WTC11 (cell line): Measurements from ENCODE around the gene FILIP1L. TPM values are rescaled to one million over a fixed set of nuclear protein-coding genes. Genes with fewer than 3 reads are reported as not detected.

ENCODE experiments used
- ATAC-seq: fragments of 200-7000 bp; cut with Tn5 transposase; 2 replicates; pipeline ENCODE4 v1.10.0; 2021; ENCODE audit warnings: mild to moderate bottlenecking, moderate library complexity
- CTCF ChIA-PET: fragments of 300-600 bp; sonication (Branson Sonifier 250); formaldehyde crosslinking; loops from one replicate; lab custom pipeline; 2021; ENCODE audit warnings: antibody characterized with exemption; lab: Charles Lee
- POLR2A ChIA-PET: fragments of 350-600 bp; sonication (Branson Sonifier 250); formaldehyde crosslinking; loops from one replicate; lab custom pipeline; 2021; ENCODE audit warnings: antibody characterized with exemption; lab: Charles Lee
- DNase-seq: peaks from one replicate; pipeline ENCODE4 v3.0.0; 2021; ENCODE audit warnings: low spot score
- H3K27ac Mint-ChIP-seq: 2 replicates; pipeline ENCODE4 v1.8.0; 2021; ENCODE audit warnings: mixed read lengths
- H3K27me3 Mint-ChIP-seq: 2 replicates; pipeline ENCODE4 v1.8.0; 2021; ENCODE audit warnings: low read depth, mild to moderate bottlenecking, moderate library complexity, mixed read lengths
- H3K36me3 Mint-ChIP-seq: 2 replicates; pipeline ENCODE4 v1.8.0; 2021; ENCODE audit warnings: mixed read lengths
- H3K4me1 Mint-ChIP-seq: 2 replicates; pipeline ENCODE4 v1.8.0; 2022; ENCODE audit warnings: mixed read lengths
- H3K4me3 Mint-ChIP-seq: 2 replicates; pipeline ENCODE4 v1.8.0; 2021; ENCODE audit warnings: mild to moderate bottlenecking, moderate library complexity, mixed read lengths
- H3K9me3 Mint-ChIP-seq: 2 replicates; pipeline ENCODE4 v1.8.0; 2021; ENCODE audit warnings: mixed read lengths
- ATF1 ChIP-seq: sonication (generic); formaldehyde crosslinking; IDR thresholded peaks from 2 replicates; pipeline ENCODE4 v1.8.1; 2023; ENCODE audit warnings: mild to moderate bottlenecking, moderate library complexity, missing genetic modification reagents
- ELF4 ChIP-seq: sonication (generic); formaldehyde crosslinking; IDR thresholded peaks from 2 replicates; pipeline ENCODE4 v1.8.1; 2022; ENCODE audit warnings: low read depth, mild to moderate bottlenecking, moderate library complexity, missing genetic modification reagents
- EMX1 ChIP-seq: fragments of 250-450 bp; sonication (Bioruptor Pico); IDR thresholded peaks from 2 replicates; pipeline ENCODE4 v1.8.0; 2021; ENCODE audit warnings: mild to moderate bottlenecking
- FOXK1 ChIP-seq: sonication (generic); formaldehyde crosslinking; IDR thresholded peaks from 2 replicates; pipeline ENCODE4 v1.8.0; 2022; ENCODE audit warnings: mild to moderate bottlenecking, moderate library complexity, missing genetic modification reagents
- MXD4 ChIP-seq: fragments of 250-450 bp; sonication (Bioruptor Pico); IDR thresholded peaks from 2 replicates; pipeline ENCODE4 v1.8.0; 2021; ENCODE audit warnings: mild to moderate bottlenecking, moderate library complexity, borderline replicate concordance
- NR3C1 ChIP-seq: sonication (generic); formaldehyde crosslinking; conservative IDR thresholded peaks from 2 replicates; pipeline ENCODE4 v1.8.1; 2023; ENCODE audit warnings: low read depth, mild to moderate bottlenecking, missing genetic modification reagents
- TEAD4 ChIP-seq: sonication (generic); formaldehyde crosslinking; IDR thresholded peaks from 2 replicates; pipeline ENCODE4 v1.8.0; 2022; ENCODE audit warnings: mild to moderate bottlenecking, missing genetic modification reagents
- ZBTB21 ChIP-seq: sonication (generic); formaldehyde crosslinking; IDR thresholded peaks from 2 replicates; pipeline ENCODE4 v1.8.1; 2023; ENCODE audit warnings: mild to moderate bottlenecking, missing genetic modification reagents, borderline replicate concordance
- ZNF232 ChIP-seq: sonication (generic); formaldehyde crosslinking; IDR thresholded peaks from 2 replicates; pipeline ENCODE4 v1.8.0; 2022; ENCODE audit warnings: mild to moderate bottlenecking, missing genetic modification reagents
- ZNF423 ChIP-seq: fragments of 250-450 bp; sonication (Bioruptor Pico); IDR thresholded peaks from 2 replicates; pipeline ENCODE4 v2.1.2; 2022; ENCODE audit warnings: mild to moderate bottlenecking, moderate library complexity
- total RNA-seq: library from RNA; stranded (reverse); gene quantifications from 3 replicates; pipeline ENCODE4 v1.2.3, GENCODE V29; 2021
- TF ChIP-seq, protein P1 (sequence below): sonication (generic); formaldehyde crosslinking; conservative IDR thresholded peaks from 2 replicates; pipeline ENCODE4 v1.8.1; 2023; ENCODE audit warnings: mild to moderate bottlenecking, low read depth, missing genetic modification reagents, moderate library complexity
- TF ChIP-seq, protein P2 (sequence below): sonication (generic); formaldehyde crosslinking; IDR thresholded peaks from 2 replicates; pipeline ENCODE4 v1.8.1; 2023; ENCODE audit warnings: mild to moderate bottlenecking, missing genetic modification reagents, borderline replicate concordance
- TF ChIP-seq, protein P3 (sequence below): sonication (generic); formaldehyde crosslinking; IDR thresholded peaks from 2 replicates; pipeline ENCODE4 v1.8.0; 2022; ENCODE audit warnings: missing genetic modification reagents

Gene FILIP1L
- total RNA-seq, 1 experiment from 2014 or later, result 0.17 TPM

DNA sequence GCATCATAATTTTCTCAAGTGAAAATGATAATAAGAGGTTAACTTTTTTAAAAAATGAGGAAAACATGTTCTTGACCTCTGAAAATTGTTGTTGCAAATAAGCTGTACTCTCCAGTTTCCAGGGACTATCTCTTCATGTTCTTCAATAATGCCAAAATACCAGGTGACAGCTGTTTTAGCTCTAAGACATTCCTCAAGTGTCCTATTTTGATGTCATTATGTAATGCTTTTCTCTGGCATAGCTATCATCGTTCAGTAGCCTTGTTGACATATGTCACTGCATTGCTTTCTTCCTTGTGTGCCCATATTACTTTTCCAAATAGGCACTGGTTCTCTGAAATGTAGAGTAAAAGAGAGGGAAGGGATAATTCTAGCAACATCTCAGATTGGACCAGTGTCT lies 5.7 kb upstream of the FILIP1L start:
- no peak for DNase-seq
- no peak overlapping the region for H3K27ac Mint-ChIP-seq
- peaks cover 3% of the 10 kb centered on the region; the same call in 1 of the 2 replicates for H3K9me3 Mint-ChIP-seq
- peaks cover 12% of the 10 kb centered on the region for H3K4me1 Mint-ChIP-seq
- H3K27me3 Mint-ChIP-seq, result no peaks in the 10 kb centered on the region
- no peak overlapping the region for H3K4me3 Mint-ChIP-seq
- no peak for ATAC-seq
- ChIA-PET POLR2A (no interaction called here), CTCF (no interaction called here)
- H3K36me3 Mint-ChIP-seq, result peaks cover 3% of the 10 kb centered on the region; the same call in 1 of the 2 replicates
- TF ChIP-seq ELF4 (no peak), TEAD4 (CRISPR knock-in tag) (no peak), NR3C1 (no peak), FOXK1 (CRISPR knock-in tag) (no peak), EMX1 (CRISPR knock-in tag) (no peak), ZNF423 (CRISPR knock-in tag) (no peak), MXD4 (CRISPR knock-in tag) (no peak), ZBTB21 (CRISPR knock-in tag) (no peak), ZNF232 (CRISPR knock-in tag) (no peak)
- TF ChIP-seq, protein P1, sequence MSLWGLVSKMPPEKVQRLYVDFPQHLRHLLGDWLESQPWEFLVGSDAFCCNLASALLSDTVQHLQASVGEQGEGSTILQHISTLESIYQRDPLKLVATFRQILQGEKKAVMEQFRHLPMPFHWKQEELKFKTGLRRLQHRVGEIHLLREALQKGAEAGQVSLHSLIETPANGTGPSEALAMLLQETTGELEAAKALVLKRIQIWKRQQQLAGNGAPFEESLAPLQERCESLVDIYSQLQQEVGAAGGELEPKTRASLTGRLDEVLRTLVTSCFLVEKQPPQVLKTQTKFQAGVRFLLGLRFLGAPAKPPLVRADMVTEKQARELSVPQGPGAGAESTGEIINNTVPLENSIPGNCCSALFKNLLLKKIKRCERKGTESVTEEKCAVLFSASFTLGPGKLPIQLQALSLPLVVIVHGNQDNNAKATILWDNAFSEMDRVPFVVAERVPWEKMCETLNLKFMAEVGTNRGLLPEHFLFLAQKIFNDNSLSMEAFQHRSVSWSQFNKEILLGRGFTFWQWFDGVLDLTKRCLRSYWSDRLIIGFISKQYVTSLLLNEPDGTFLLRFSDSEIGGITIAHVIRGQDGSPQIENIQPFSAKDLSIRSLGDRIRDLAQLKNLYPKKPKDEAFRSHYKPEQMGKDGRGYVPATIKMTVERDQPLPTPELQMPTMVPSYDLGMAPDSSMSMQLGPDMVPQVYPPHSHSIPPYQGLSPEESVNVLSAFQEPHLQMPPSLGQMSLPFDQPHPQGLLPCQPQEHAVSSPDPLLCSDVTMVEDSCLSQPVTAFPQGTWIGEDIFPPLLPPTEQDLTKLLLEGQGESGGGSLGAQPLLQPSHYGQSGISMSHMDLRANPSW (CRISPR knock-in tag), result no peak
- TF ChIP-seq, protein P2, sequence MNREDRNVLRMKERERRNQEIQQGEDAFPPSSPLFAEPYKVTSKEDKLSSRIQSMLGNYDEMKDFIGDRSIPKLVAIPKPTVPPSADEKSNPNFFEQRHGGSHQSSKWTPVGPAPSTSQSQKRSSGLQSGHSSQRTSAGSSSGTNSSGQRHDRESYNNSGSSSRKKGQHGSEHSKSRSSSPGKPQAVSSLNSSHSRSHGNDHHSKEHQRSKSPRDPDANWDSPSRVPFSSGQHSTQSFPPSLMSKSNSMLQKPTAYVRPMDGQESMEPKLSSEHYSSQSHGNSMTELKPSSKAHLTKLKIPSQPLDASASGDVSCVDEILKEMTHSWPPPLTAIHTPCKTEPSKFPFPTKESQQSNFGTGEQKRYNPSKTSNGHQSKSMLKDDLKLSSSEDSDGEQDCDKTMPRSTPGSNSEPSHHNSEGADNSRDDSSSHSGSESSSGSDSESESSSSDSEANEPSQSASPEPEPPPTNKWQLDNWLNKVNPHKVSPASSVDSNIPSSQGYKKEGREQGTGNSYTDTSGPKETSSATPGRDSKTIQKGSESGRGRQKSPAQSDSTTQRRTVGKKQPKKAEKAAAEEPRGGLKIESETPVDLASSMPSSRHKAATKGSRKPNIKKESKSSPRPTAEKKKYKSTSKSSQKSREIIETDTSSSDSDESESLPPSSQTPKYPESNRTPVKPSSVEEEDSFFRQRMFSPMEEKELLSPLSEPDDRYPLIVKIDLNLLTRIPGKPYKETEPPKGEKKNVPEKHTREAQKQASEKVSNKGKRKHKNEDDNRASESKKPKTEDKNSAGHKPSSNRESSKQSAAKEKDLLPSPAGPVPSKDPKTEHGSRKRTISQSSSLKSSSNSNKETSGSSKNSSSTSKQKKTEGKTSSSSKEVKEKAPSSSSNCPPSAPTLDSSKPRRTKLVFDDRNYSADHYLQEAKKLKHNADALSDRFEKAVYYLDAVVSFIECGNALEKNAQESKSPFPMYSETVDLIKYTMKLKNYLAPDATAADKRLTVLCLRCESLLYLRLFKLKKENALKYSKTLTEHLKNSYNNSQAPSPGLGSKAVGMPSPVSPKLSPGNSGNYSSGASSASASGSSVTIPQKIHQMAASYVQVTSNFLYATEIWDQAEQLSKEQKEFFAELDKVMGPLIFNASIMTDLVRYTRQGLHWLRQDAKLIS (CRISPR knock-in tag), result no peak
- TF ChIP-seq, protein P3, sequence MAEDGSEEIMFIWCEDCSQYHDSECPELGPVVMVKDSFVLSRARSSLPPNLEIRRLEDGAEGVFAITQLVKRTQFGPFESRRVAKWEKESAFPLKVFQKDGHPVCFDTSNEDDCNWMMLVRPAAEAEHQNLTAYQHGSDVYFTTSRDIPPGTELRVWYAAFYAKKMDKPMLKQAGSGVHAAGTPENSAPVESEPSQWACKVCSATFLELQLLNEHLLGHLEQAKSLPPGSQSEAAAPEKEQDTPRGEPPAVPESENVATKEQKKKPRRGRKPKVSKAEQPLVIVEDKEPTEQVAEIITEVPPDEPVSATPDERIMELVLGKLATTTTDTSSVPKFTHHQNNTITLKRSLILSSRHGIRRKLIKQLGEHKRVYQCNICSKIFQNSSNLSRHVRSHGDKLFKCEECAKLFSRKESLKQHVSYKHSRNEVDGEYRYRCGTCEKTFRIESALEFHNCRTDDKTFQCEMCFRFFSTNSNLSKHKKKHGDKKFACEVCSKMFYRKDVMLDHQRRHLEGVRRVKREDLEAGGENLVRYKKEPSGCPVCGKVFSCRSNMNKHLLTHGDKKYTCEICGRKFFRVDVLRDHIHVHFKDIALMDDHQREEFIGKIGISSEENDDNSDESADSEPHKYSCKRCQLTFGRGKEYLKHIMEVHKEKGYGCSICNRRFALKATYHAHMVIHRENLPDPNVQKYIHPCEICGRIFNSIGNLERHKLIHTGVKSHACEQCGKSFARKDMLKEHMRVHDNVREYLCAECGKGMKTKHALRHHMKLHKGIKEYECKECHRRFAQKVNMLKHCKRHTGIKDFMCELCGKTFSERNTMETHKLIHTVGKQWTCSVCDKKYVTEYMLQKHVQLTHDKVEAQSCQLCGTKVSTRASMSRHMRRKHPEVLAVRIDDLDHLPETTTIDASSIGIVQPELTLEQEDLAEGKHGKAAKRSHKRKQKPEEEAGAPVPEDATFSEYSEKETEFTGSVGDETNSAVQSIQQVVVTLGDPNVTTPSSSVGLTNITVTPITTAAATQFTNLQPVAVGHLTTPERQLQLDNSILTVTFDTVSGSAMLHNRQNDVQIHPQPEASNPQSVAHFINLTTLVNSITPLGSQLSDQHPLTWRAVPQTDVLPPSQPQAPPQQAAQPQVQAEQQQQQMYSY, result no peak

DNA sequence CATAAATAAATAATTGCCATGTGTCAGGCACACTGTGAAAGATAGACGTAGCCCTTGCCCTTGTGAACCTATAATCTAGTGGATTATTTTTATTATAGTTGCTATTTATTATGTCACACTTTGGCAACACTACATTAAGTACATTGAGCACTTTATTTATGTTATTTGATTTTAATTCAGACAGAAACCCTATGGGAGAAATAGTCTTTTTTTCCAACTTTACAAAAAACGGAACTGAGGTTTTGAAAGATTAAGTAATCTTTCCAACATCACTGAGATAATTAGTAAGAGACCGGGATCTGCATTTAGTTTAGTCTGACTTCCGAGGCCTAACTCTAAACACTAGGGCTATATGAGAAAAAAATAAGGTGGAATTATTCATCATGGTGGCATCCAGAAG lies 2.8 kb upstream of the FILIP1L start:
- Mint-ChIP-seq H3K36me3 (peaks cover 3% of the 10 kb centered on the region; the same call in 1 of the 2 replicates), H3K4me1 (peaks cover 3% of the 10 kb centered on the region; the same call in 1 of the 2 replicates), H3K27ac (no peak overlapping the region), H3K4me3 (no peak overlapping the region), H3K9me3 (peaks cover 3% of the 10 kb centered on the region; the same call in 1 of the 2 replicates)
- DNase-seq, result no peak
- CTCF ChIA-PET, result no interaction called here
- TF ChIP-seq ATF1 (CRISPR knock-in tag), result no peak
- TF ChIP-seq, all 79 proteins: peak for 0
- POLR2A ChIA-PET, result no interaction called here
- H3K27me3 Mint-ChIP-seq, result no peaks in the 10 kb centered on the region
- ATAC-seq, result no peak
